ENCODE results near the gene ZKSCAN3. TPM values are rescaled to one million over a fixed set of nuclear protein-coding genes. Genes with fewer than 3 reads are reported as not detected.

The ZKSCAN3 gene
- total and polyA plus RNA-seq, 2 of the 8 experiments (the other 6 are each of a cell fraction or from before 2014, with no cell fraction given), result 2.7 to 9.8 TPM

DNA sequence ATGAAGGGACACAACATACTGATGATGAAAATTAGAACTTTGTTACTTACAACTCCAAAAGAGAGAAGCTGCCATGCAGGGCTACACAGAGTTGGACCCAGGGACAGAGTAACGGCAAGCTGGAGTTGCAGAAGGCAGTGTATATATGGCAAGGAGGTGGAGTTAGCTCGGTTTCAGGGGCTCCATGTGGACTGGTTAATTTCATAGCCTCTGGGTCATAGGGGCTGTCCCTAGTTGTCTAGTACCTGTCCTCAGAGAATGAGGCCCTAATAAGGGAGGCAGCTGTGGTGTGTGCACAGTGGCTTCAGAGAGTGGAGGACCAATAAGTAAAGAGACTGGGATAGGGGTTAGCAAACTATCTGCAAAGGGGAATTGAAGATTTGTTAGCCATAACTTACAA is 57.7 kb downstream of the ZKSCAN3 start:
- Histone ChIP-seq H2BK20ac (ENCODE audit: low read length) (no peak overlapping the region), H2BK5ac (ENCODE audit: low read depth, low read length) (no peak overlapping the region), H3K4me1 (replicated peaks in 1 of 4; ENCODE audit: control insufficient read depth in 3 of 4, insufficient read depth in 4 of 4, low read length in 3 of 4) (no peaks in the 10 kb centered on the region), H4K8ac (ENCODE audit: extremely low read depth, insufficient read depth, low read length) (no peak overlapping the region), H2BK15ac (ENCODE audit: low read length) (no peak overlapping the region), H3K4ac (replicated peaks; ENCODE audit: insufficient read length, low read depth, low read length) (no peak overlapping the region), H3K56ac (replicated peaks; ENCODE audit: insufficient read length, low read depth, low read length) (no peak overlapping the region), H4K20me1 (replicated peaks in 1 of 2; ENCODE audit: control insufficient read depth in 1 of 2, insufficient read depth in 2 of 2, low read length in 2 of 2) (no peaks in the 10 kb centered on the region), H3K27me3 (replicated peaks in 1 of 4; ENCODE audit: control insufficient read depth in 3 of 4, extremely low read depth in 1 of 4, insufficient read depth in 3 of 4, low read length in 3 of 4) (no peaks in the 10 kb centered on the region), H4K91ac (replicated peaks; ENCODE audit: insufficient read length, low read length) (no peak overlapping the region), H2BK12ac (ENCODE audit: low read depth, low read length) (no peak overlapping the region), H3K23ac (ENCODE audit: insufficient read length) (no peak overlapping the region), H3K79me2 (ENCODE audit: control insufficient read depth in 1 of 2, insufficient read depth in 2 of 2, low read length in 2 of 2) (no peaks in the 10 kb centered on the region), H3K9ac (replicated peaks in 1 of 4; ENCODE audit: extremely low read depth in 1 of 4, low read depth in 3 of 4, low read length in 3 of 4) (no peak overlapping the region), H3K23me2 (ENCODE audit: low read depth, low read length) (no peaks in the 10 kb centered on the region), H4K5ac (ENCODE audit: insufficient read length, low read depth, low read length) (no peak overlapping the region), H3K4me2 (ENCODE audit: insufficient read depth in 1 of 2, low read depth in 2 of 2, low read length in 2 of 2) (no peak overlapping the region), H2AFZ (ENCODE audit: low read length) (no peak overlapping the region), H3K14ac (ENCODE audit: insufficient read length) (no peak overlapping the region), H3K79me1 (ENCODE audit: low read depth, low read length) (no peaks in the 10 kb centered on the region), H3K36me3 (ENCODE audit: control insufficient read depth in 2 of 4, insufficient read depth in 4 of 4, low read length in 3 of 4) (no peaks in the 10 kb centered on the region), H3K9me3 (ENCODE audit: insufficient read depth in 2 of 2, low read depth in 1 of 2, low read length in 1 of 2) (no peaks in the 10 kb centered on the region), H3K27ac (ENCODE audit: low read depth, low read length) (no peak overlapping the region), H3K4me3 (ENCODE audit: extremely low read depth in 1 of 4, insufficient read depth in 2 of 4, low read depth in 3 of 4, low read length in 4 of 4) (no peak overlapping the region), H3K18ac (ENCODE audit: extremely low read depth, low read length) (no peak overlapping the region), H2BK120ac (replicated peaks; ENCODE audit: low read depth, low read length) (no peak overlapping the region), H2AK5ac (ENCODE audit: low read depth, low read length) (no peak overlapping the region)
- TF ChIP-seq SIN3A (conservative IDR thresholded peaks at IDR 0.05 in 1 of 2, IDR thresholded peaks at IDR 0.05 in 1 of 2; ENCODE audit: low read depth in 1 of 2, low read length in 2 of 2) (no peak), KDM5A (IDR thresholded peaks at IDR 0.05; ENCODE audit: low read length) (no peak), FOSL1 (IDR thresholded peaks at IDR 0.05; ENCODE audit: insufficient read depth, low read depth, low read length) (no peak), HDAC6 (IDR thresholded peaks at IDR 0.05; ENCODE audit: low read depth, low read length) (no peak), BRCA1 (IDR thresholded peaks at IDR 0.05; ENCODE audit: low read depth, low read length) (no peak), ZNF274 (IDR thresholded peaks at IDR 0.05; ENCODE audit: borderline replicate concordance, extremely low read depth, low read length) (no peak), CHD2 (IDR thresholded peaks at IDR 0.05; ENCODE audit: low read length) (no peak), TAF7 (optimal IDR thresholded peaks at IDR 0.05; ENCODE audit: borderline replicate concordance, low read depth, low read length) (no peak)
- TF ChIP-seq, protein P1, sequence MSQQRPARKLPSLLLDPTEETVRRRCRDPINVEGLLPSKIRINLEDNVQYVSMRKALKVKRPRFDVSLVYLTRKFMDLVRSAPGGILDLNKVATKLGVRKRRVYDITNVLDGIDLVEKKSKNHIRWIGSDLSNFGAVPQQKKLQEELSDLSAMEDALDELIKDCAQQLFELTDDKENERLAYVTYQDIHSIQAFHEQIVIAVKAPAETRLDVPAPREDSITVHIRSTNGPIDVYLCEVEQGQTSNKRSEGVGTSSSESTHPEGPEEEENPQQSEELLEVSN (IDR thresholded peaks at IDR 0.05), result no peak
- no peak for FAIRE-seq
- ChIA-PET CTCF (ENCODE audit: partially characterized antibody) (no interaction called here), POLR2A (ENCODE audit: partially characterized antibody) (no interaction called here)
- DNase-seq (ENCODE audit: low read depth in 1 of 2, low spot score in 2 of 2), result no peak
- 84% methylated on average over 2 of the region's 2 CpGs; no CpG with 5 or more reads in 1 of the 2 experiments for WGBS, 2 experiments (ENCODE audit: extremely low coverage in 1 of 2, insufficient coverage in 1 of 2, insufficient read length in 1 of 2, insufficient replicate concordance in 2 of 2, low coverage in 1 of 2, low lambda C conversion rate in 2 of 2, missing lambda C conversion rate in 1 of 2)

All from H1 (cell line).